ENCODE data around the gene SETBP1.

The SETBP1 gene

GRCh38 chr18:45085916-45086624, 405.4 kb downstream of the SETBP1 start:
- WGBS, 2 donors (ENCODE audit: extremely low coverage in 2 of 2, insufficient read length in 2 of 2, insufficient replicate concordance in 1 of 2): no CpG with 5 or more reads among the region's 5 CpGs
- no peaks in the 10 kb centered on the region for H3K4me1 ChIP-seq (ENCODE audit: control insufficient read depth in 2 of 2, insufficient read depth in 1 of 2, low read depth in 1 of 2, low read length in 2 of 2)
- no peak overlapping the region for H3K4me2 ChIP-seq (ENCODE audit: insufficient read depth, low read length, poor library complexity, severe bottlenecking)
- no peak overlapping the region for H3K9ac ChIP-seq (ENCODE audit: low read depth, low read length, poor library complexity)
- no peaks in the 10 kb centered on the region for H3K79me1 ChIP-seq (ENCODE audit: low read depth, low read length)
- no peak overlapping the region for H2BK5ac ChIP-seq (ENCODE audit: low read length)
- H3K23ac ChIP-seq (ENCODE audit: low read depth, low read length, poor library complexity): no peak overlapping the region
- no peak overlapping the region for H4K8ac ChIP-seq (ENCODE audit: low read depth, low read length)
- DNase-seq (ENCODE audit: low spot score): no peak
- no peak overlapping the region for H3K4me3 ChIP-seq (ENCODE audit: low read length in 2 of 2)
- no peak overlapping the region for H2AK5ac ChIP-seq (ENCODE audit: low read depth, low read length)
- H3K9me3 ChIP-seq (replicated peaks in 1 of 2; ENCODE audit: control insufficient read depth in 2 of 2, insufficient read depth in 1 of 2, low read depth in 1 of 2, low read length in 2 of 2): peaks cover 0 to 3% of the 10 kb centered on the region in 2 donors
- H2BK15ac ChIP-seq (ENCODE audit: low read length): no peak overlapping the region
- no peak overlapping the region for H3K4ac ChIP-seq (ENCODE audit: low read length)
- H2BK12ac ChIP-seq (ENCODE audit: low read length): no peak overlapping the region
- H3K36me3 ChIP-seq (replicated peaks in 1 of 2; ENCODE audit: control insufficient read depth in 2 of 2, insufficient read depth in 2 of 2, low read length in 2 of 2): no peaks in the 10 kb centered on the region
- H3K27ac ChIP-seq (replicated peaks; ENCODE audit: low read length): no peak overlapping the region
- H2BK120ac ChIP-seq (ENCODE audit: low read depth, low read length): no peak overlapping the region
- no peak overlapping the region for H3K18ac ChIP-seq (ENCODE audit: low read length)
- H3K14ac ChIP-seq (ENCODE audit: low read length): no peak overlapping the region
- H4K91ac ChIP-seq (ENCODE audit: low read depth, low read length, poor library complexity): no peak overlapping the region
- H2AFZ ChIP-seq (ENCODE audit: low read length): no peak overlapping the region
- H3K27me3 ChIP-seq (ENCODE audit: control insufficient read depth in 3 of 3, insufficient read depth in 3 of 3, low read depth in 1 of 3, low read length in 3 of 3): no peaks in the 10 kb centered on the region

DNA sequence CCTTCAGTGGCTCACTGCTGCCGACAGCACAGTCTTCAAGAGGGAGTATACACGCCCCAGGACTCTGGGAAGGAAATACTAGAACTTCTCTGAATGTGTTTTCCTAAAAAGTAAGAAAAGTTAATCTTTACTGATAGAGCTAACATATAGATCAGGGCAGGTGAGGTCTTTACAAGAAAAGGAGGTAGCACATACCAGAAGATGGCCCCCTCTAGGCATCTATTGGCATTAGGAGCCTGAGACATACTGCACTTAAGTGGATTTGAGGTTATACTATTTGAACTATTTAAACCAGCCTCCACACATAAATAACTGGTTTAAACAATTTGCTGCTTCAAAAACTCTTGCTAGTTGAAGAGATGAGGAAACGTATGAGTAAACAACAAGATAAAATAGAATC, 406.1 kb downstream of the SETBP1 start:
- Histone ChIP-seq H2BK5ac (ENCODE audit: low read length) (no peak overlapping the region), H4K91ac (ENCODE audit: low read depth, low read length, poor library complexity) (no peak overlapping the region), H3K4me2 (ENCODE audit: insufficient read depth, low read length, poor library complexity, severe bottlenecking) (no peak overlapping the region), H3K36me3 (replicated peaks in 1 of 2; ENCODE audit: control insufficient read depth in 2 of 2, insufficient read depth in 2 of 2, low read length in 2 of 2) (no peaks in the 10 kb centered on the region), H2BK12ac (ENCODE audit: low read length) (no peak overlapping the region), H3K27me3 (ENCODE audit: control insufficient read depth in 3 of 3, insufficient read depth in 3 of 3, low read depth in 1 of 3, low read length in 3 of 3) (no peaks in the 10 kb centered on the region), H2BK120ac (ENCODE audit: low read depth, low read length) (no peak overlapping the region), H3K4me3 (ENCODE audit: low read length in 2 of 2) (no peak overlapping the region), H2BK15ac (ENCODE audit: low read length) (no peak overlapping the region), H3K4me1 (ENCODE audit: control insufficient read depth in 2 of 2, insufficient read depth in 1 of 2, low read depth in 1 of 2, low read length in 2 of 2) (no peaks in the 10 kb centered on the region), H3K27ac (replicated peaks; ENCODE audit: low read length) (no peak overlapping the region), H3K23ac (ENCODE audit: low read depth, low read length, poor library complexity) (no peak overlapping the region), H3K9ac (ENCODE audit: low read depth, low read length, poor library complexity) (no peak overlapping the region), H4K8ac (ENCODE audit: low read depth, low read length) (no peak overlapping the region), H3K18ac (ENCODE audit: low read length) (no peak overlapping the region), H2AFZ (ENCODE audit: low read length) (no peak overlapping the region), H3K79me1 (ENCODE audit: low read depth, low read length) (no peaks in the 10 kb centered on the region), H3K9me3 (replicated peaks in 1 of 2; ENCODE audit: control insufficient read depth in 2 of 2, insufficient read depth in 1 of 2, low read depth in 1 of 2, low read length in 2 of 2) (no peaks in the 10 kb centered on the region), H3K14ac (ENCODE audit: low read length) (no peak overlapping the region), H2AK5ac (ENCODE audit: low read depth, low read length) (no peak overlapping the region), H3K4ac (ENCODE audit: low read length) (no peak overlapping the region)
- WGBS, 2 donors (ENCODE audit: extremely low coverage in 2 of 2, insufficient read length in 2 of 2, insufficient replicate concordance in 1 of 2): no CpG with 5 or more reads among the region's 3 CpGs
- DNase-seq (ENCODE audit: low spot score): no peak

DNA sequence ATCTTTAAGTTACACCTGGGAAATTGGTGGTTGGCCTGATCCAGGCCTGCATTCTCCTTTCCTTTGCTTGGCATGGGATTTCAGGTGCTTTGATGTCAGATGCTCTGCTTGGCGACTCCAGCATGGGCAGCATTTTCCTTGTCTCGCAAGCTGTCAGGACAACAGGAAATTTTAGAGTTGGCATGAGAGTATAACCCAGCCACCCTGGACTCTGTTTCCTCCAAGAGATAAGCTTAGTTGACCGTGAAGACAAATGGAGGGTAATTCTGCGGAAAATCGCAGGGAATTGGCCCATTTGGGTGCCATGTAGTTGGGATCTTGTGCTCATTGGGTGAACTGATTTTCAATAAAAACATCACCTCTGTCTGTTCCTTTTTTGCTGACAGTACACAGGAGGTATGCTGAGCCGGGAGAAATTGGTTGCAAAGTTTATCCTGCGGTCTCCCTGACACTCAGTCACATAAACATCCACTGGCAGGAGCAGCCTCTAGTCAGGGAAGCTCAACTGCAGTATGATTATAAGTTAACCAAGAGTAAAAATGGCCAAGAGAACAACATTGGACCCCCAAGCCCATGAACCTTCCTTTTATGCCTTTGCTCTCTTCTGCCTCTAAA, 409.9 kb downstream of the SETBP1 start:
- no peak overlapping the region for H3K4me3 ChIP-seq (ENCODE audit: low read length in 2 of 2)
- H3K14ac ChIP-seq (ENCODE audit: low read length): no peak overlapping the region
- H2AFZ ChIP-seq (ENCODE audit: low read length): no peak overlapping the region
- no CpG with 5 or more reads among the region's 7 CpGs for WGBS, 2 donors (ENCODE audit: extremely low coverage in 2 of 2, insufficient read length in 2 of 2, insufficient replicate concordance in 1 of 2)
- H3K36me3 ChIP-seq (replicated peaks in 1 of 2; ENCODE audit: control insufficient read depth in 2 of 2, insufficient read depth in 2 of 2, low read length in 2 of 2): no peaks in the 10 kb centered on the region
- H3K27me3 ChIP-seq (ENCODE audit: control insufficient read depth in 3 of 3, insufficient read depth in 3 of 3, low read depth in 1 of 3, low read length in 3 of 3): no peaks in the 10 kb centered on the region
- no peak overlapping the region for H2BK5ac ChIP-seq (ENCODE audit: low read length)
- H4K8ac ChIP-seq (ENCODE audit: low read depth, low read length): no peak overlapping the region
- H3K27ac ChIP-seq (replicated peaks; ENCODE audit: low read length): no peak overlapping the region
- DNase-seq (ENCODE audit: low spot score): no peak
- no peak overlapping the region for H2BK120ac ChIP-seq (ENCODE audit: low read depth, low read length)
- no peak overlapping the region for H2BK12ac ChIP-seq (ENCODE audit: low read length)
- H3K23ac ChIP-seq (ENCODE audit: low read depth, low read length, poor library complexity): no peak overlapping the region
- H3K4me1 ChIP-seq (ENCODE audit: control insufficient read depth in 2 of 2, insufficient read depth in 1 of 2, low read depth in 1 of 2, low read length in 2 of 2): no peaks in the 10 kb centered on the region
- no peaks in the 10 kb centered on the region for H3K79me1 ChIP-seq (ENCODE audit: low read depth, low read length)
- no peaks in the 10 kb centered on the region for H3K9me3 ChIP-seq (replicated peaks in 1 of 2; ENCODE audit: control insufficient read depth in 2 of 2, insufficient read depth in 1 of 2, low read depth in 1 of 2, low read length in 2 of 2)
- H2BK15ac ChIP-seq (ENCODE audit: low read length): no peak overlapping the region
- H3K18ac ChIP-seq (ENCODE audit: low read length): no peak overlapping the region
- no peak overlapping the region for H4K91ac ChIP-seq (ENCODE audit: low read depth, low read length, poor library complexity)
- no peak overlapping the region for H2AK5ac ChIP-seq (ENCODE audit: low read depth, low read length)
- no peak overlapping the region for H3K4me2 ChIP-seq (ENCODE audit: insufficient read depth, low read length, poor library complexity, severe bottlenecking)
- H3K4ac ChIP-seq (ENCODE audit: low read length): no peak overlapping the region
- no peak overlapping the region for H3K9ac ChIP-seq (ENCODE audit: low read depth, low read length, poor library complexity)

DNA sequence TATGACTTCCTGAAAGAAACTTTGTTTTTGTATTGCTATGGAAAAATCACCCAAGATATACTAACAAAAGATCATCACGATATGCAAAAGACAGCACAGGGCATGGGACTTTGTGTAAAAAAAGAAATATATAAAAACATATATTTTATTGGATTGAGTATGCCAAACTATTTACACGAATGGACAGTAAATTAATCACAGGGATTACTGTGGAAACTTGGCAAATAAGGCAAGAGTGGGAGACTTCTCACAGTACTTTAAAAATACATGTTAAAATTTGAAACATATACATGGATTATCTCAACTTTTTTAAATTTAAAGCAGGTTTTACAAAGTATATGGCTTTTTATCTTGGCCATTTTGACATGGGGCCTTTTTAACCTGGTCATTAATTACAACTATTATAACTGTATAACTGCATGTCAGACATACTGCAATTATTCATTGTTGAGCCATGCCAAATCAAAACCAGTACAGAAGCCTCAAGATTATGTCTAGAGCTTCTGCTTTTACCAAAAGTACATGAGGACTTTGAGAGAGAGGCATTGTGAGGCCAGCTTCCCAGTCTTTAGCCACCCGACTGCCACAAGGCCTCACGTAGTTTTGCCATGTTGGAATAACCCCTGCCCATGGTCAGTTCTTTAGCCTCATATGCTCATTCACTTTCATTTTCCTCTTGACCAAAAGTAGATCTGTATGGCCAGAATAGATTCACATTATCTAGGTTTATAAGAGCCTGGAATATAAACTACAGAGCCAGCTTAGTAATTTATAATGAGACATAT, 419.8 kb downstream of the SETBP1 start:
- Histone ChIP-seq H3K9ac (ENCODE audit: low read depth, low read length, poor library complexity) (no peak overlapping the region), H3K27ac (replicated peaks; ENCODE audit: low read length) (no peak overlapping the region), H3K14ac (ENCODE audit: low read length) (no peak overlapping the region), H2AFZ (ENCODE audit: low read length) (no peak overlapping the region), H3K23ac (ENCODE audit: low read depth, low read length, poor library complexity) (no peak overlapping the region), H3K4me1 (ENCODE audit: control insufficient read depth in 2 of 2, insufficient read depth in 1 of 2, low read depth in 1 of 2, low read length in 2 of 2) (peaks cover 9 to 11% of the 10 kb centered on the region in 2 donors), H2BK5ac (ENCODE audit: low read length) (no peak overlapping the region), H3K4ac (ENCODE audit: low read length) (no peak overlapping the region), H2BK12ac (ENCODE audit: low read length) (no peak overlapping the region), H3K79me1 (ENCODE audit: low read depth, low read length) (no peaks in the 10 kb centered on the region), H2BK120ac (ENCODE audit: low read depth, low read length) (no peak overlapping the region), H3K18ac (ENCODE audit: low read length) (no peak overlapping the region), H4K91ac (ENCODE audit: low read depth, low read length, poor library complexity) (no peak overlapping the region), H4K8ac (ENCODE audit: low read depth, low read length) (no peak overlapping the region), H3K9me3 (replicated peaks in 1 of 2; ENCODE audit: control insufficient read depth in 2 of 2, insufficient read depth in 1 of 2, low read depth in 1 of 2, low read length in 2 of 2) (peaks cover 0 to 2% of the 10 kb centered on the region in 2 donors), H2AK5ac (ENCODE audit: low read depth, low read length) (no peak overlapping the region), H3K36me3 (replicated peaks in 1 of 2; ENCODE audit: control insufficient read depth in 2 of 2, insufficient read depth in 2 of 2, low read length in 2 of 2) (no peaks in the 10 kb centered on the region), H2BK15ac (ENCODE audit: low read length) (no peak overlapping the region), H3K4me2 (ENCODE audit: insufficient read depth, low read length, poor library complexity, severe bottlenecking) (no peak overlapping the region), H3K27me3 (ENCODE audit: control insufficient read depth in 3 of 3, insufficient read depth in 3 of 3, low read depth in 1 of 3, low read length in 3 of 3) (no peaks in the 10 kb centered on the region), H3K4me3 (ENCODE audit: low read length in 2 of 2) (no peak overlapping the region)
- DNase-seq (ENCODE audit: low spot score): no peak
- no CpG with 5 or more reads among the region's 4 CpGs for WGBS, 2 donors (ENCODE audit: extremely low coverage in 2 of 2, insufficient read length in 2 of 2, insufficient replicate concordance in 1 of 2)

Data from neuronal stem cell (in vitro differentiated cells).